A204.1 (cell line): ENCODE data around the gene AMMECR1.
"Not testable (repeated sequence)": the region's sequence is repeated elsewhere in the genome, so short reads cannot be mapped to it uniquely, and the experiment has no call there.

Source experiments
- FAIRE-seq: peaks from 2 replicates; lab custom pipeline; 2012; peaks lifted over from hg19 to GRCh38; lab: Jason Lieb, UNC

AMMECR1 gene

DNA sequence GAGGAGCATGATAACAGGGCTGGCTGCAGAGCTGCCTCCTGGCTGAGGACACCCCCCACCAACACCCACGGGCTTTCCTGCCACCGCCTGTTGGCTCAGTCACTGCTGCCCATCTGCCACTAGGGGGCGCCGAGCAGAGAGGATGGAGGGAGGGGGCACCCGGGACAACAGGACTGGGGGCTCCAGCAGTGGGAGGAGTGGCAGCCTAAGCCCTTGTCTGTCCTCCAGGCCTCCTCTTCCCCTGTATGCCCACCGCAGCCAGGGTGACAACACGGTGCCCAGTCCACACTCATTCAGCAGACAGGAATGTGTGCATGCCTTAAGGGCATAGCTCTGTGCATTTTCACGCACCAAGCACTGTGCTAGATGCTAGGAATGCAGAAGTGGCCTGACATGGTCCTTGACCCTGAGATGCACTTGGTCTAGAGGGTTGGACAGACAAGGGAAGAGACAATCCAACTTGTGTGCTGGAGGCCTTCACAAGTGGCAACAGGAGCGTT lies 149.9 kb downstream of the AMMECR1 start:
- FAIRE-seq: no peak

DNA sequence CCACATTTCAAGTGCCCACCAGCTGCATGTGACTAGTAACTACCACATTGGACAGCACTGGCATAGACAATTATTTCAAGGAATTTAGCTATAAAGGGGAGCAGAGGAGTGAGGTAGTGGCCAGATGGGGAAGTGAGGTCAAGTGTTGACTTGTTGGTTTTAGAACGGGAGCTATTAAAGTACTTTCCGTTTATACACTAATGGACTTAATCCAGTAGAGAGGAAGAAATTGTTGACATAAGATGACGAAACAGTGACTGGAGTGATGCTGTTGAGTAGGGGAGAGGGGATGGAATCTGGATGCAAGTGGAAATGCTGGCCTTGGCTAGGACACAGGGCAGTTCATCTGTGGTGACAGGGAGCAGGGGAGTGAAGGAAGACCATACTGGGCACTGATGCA lies 154.4 kb downstream of the AMMECR1 start:
- no peak for FAIRE-seq

DNA sequence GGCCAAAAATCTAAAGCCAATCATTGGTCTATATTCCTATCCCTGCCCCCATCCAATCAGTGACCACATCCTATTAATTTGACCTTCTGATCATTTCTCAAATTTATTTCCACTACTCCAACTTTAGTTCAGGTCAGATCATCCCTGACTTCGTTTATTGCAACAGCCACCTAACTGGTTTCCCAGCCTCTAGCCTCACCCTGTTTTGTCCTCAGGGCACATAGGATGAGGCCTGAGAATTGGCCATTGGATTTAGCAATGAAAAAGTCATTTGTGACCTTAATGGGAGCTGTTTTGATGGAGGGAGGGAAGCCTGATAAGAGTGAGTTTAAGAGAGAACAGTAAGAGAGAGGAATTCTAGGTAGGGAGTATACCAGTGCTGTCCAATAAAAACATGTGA lies 155.0 kb downstream of the AMMECR1 start:
- FAIRE-seq: no peak

DNA sequence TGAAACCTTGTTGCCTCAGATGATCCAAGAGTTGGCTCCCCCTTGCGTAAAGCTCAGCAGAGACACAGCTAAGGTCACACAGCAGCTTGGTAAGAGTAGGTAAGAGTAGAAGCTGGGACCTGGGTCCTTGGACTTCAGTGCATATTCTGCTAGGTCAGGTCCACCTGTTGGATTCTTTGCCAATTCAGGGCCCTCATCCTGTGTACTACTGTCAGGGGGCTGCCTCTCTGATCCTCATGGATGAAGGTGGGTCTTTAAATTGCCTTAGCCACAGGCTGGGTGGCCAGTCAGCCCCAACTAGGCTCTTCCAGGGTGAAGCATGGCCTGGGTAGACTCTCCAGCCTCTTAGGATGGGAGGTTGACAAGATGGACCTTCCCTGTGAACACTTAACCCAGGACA lies 155.8 kb downstream of the AMMECR1 start:
- FAIRE-seq: no peak

DNA sequence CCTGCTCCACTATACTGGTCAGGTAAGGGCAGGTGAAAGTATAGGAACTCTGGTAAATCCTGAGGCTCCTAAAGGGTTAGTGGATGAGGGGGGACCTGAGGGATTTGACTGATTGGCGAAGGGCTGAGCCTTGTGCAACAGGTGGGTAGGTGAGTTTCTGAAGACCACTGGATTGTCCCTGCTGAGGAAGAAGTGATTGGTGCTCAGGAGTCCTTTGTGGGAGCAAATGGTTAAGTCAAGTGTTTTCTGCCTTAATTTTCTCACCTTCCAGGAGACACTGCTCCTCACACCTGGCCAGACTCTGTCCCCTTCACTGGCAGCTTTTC lies 156.6 kb downstream of the AMMECR1 start:
- FAIRE-seq: no peak

DNA sequence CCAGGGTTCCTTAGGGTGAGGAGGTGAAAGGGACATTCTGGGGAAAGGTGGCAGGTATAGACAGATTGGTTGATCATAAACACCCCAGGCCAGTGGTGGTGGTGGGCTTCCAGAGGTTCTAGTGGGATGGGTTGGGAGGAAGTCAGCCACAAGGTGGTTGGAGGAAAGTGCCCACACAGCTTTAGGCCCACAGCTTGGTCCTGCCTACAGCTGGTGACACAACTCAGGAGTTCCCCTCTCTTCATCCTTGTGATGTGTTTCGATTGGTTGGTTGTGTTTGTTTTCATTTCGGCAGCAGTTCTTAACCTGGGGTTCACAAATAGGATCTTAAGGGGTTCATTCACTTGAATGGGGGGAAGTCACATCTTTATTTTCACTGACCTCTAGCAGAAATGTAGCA lies 158.0 kb downstream of the AMMECR1 start:
- no peak for FAIRE-seq

DNA sequence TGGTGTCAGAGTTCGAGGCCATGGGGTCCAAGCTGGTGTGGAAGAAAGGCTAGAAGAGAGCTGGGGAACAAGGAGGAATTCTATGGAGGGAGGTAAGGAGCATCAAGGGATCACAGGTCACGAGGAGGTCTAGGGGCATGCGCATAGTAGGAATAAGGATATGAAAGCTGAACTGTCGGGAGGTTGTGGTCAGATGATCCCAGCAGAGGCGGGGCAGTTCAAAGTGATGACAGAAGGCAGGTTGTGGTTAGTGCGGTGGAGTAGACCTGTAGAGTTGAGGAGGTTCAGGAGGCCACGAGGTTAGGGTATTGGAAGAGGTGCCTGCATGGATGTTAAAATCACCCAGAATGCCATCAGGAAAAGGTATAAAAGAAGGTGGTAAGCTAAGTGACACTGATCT lies 158.7 kb downstream of the AMMECR1 start:
- FAIRE-seq: no peak

DNA sequence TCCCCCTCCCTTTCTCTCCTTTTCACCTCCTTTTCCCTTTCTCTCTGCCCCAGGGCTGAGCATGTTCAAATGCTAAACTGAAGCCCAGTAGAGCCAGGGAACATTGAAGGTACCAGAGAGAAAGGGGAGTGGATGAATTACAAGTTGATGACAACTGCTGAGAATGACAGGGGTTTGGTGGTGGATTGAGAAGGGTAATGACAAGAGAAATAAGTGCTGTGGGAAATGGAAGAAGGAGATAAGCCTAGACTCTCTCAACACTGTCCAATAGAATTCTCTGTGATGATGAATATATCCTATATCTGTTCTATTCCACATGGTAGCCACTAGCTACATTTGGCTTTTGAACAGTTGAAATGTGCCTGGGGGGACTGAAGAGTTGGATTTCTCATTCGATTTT lies 160.4 kb downstream of the AMMECR1 start:
- no peak for FAIRE-seq

DNA sequence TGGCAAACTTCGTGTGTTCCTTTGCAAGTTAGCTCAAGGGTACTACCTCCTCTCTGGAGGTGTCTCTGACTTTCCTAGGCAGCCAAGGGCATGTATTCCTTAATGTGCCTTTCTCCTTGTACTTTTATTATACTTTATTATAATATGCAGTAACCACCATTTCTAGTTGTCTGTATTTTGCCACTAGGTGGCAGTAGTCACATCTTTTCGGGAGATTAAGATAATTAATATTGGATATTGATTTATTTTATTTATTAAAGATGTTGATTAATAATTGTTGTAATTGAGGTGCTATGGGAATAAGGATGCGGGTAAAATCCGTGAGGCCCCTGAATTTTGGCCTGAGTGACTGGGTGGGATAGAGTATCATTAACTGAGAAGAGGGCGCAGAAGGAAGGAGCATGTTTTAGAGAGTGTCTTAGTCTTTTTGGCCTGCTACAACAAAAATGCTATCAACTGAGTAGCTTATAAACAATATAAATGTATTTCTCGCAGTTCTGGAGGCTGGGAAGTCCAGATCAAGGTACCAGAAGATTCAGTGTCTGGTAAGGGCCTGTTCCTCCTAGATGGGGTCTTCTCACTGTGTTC lies 161.6 kb downstream of the AMMECR1 start:
- FAIRE-seq: peak; percentile 91

DNA sequence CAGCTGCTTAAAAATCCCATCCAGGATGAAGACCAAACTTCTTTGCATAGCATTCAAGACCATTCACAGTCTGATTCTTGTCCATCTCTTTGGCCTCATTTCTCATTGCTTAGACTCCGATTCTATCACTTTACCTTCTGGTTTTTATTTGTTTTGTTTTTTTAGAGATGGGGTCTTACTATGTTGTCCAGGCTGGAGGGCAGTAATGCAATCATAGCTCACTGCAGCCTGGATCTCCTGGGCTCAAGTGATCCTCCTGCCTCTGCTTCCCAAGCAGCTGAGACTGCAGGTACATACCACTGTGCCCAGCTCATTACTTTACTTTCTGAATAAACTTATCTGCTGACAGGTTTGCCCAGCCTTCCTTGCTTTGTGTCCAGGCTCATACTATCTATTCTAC lies 162.1 kb downstream of the AMMECR1 start:
- FAIRE-seq: no peak

DNA sequence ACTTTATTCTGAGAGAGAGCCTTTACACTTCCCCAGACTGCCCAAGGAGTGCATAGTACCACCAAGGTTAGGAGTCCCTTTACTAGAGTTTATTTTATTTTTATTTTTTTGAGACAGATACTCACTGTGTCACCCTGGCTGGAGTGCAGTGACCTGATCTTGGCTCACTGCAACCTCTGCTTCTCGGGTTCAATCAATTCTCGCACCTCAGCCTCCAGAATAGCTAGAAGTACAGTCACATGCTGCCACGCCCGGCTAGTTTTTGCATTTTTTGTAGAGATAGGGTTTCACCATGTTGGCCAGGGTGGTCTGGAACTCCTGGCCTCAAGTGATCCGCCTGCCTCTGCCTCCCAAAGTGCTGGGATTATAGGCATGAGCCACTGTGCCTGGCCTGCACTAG lies 163.6 kb downstream of the AMMECR1 start:
- not testable (repeated sequence) for FAIRE-seq

DNA sequence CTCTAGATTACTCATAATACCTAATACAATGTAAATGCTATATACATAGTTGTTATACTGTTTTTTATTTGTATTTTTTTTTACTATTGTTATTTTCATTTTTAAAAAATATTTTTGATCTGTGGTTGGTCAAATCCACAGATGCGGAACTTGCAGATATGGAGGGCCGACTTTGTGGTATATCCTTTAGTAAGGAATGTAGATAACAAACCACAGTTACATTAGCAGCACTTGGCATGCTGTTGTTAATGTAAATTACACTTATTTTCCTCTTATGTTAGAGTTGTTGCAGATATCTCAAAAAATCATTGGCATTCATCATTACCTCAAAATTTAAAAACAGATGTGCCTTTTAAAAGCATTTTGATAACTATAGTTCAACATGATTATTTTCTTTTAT lies 164.0 kb downstream of the AMMECR1 start:
- no peak for FAIRE-seq

DNA sequence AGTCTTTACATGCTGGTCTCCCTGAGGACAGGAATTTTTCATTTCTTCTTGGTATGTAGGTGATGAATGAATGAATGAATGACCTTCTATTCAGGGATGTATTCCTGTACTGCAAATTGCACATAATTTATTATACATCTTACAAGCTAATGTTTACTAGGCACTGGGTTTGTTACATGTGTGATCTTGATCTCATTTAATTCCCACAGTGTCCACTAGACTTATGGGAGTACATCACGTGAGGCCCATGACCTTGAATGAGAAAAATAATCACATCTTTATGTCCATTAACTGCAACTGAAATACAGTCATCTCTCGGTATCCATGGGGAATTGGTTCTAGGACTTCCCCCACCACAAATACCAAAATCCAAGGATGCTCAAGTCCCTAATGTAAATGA lies 164.6 kb downstream of the AMMECR1 start:
- FAIRE-seq: no peak

DNA sequence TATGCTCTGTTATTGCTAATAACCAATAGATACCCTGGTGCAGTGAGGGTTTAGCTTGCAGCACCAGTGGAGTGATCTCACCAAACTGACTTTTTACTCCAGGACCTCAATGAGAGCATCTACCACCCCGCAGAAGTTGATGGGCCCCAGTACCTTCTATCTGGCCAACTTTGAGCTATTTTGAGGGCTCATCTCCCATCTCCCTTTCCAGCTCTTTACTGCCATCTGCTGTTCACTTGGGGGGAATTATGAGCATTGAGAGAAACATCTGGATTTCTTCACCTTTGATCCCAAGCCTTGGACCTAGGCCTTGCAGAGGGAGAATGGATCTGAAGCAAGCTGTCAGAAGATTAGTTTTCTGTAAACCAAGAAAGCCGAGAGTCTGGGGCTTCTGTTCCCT lies 171.4 kb downstream of the AMMECR1 start:
- FAIRE-seq: no peak

DNA sequence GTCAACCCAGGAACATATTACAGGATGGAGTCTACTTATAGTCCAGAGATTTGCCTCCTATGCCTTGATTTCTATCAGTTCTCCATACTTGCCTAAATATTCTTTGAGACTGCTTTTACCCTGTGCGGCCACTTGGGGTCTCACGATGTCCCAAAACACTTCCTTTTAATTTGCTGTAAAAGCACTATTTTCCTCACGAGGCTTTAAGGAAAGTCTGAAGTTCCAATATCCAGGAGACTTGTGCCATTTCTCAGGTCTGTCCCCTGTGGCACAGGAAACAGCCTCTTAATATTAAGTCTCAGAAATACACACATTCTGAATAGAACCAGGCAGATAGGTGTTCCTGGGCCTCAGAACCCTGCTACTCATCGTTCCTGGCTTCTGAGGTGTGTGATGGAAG lies 172.0 kb downstream of the AMMECR1 start:
- FAIRE-seq: peak; percentile 63

DNA sequence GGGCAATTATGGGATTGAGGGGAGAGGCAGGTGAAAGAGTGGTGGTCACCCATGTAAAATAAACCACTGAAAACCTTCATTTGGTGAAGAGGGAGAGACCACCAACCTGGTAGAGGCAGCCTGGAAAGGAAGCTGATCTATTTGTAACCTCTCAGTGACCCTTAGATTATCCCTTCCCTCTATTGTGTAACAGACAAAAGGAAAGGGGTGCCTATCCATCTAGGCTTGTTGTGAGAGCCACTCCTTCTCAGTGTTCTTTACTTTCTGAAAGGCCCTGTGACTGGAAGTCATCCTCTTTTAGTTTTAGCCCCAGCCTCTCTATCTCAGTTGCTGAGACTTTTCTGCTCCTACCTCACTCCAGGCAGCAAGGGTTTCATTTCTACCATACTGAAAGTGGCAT lies 172.6 kb downstream of the AMMECR1 start:
- no peak for FAIRE-seq
